Measurements from ENCODE around the gene KANSL1. TPM values are rescaled to one million over a fixed set of nuclear protein-coding genes. Genes with fewer than 3 reads are reported as not detected.

KANSL1 gene
- total RNA-seq, 2 experiments from 2014 or later: 46.8 to 64.5 TPM

- Mint-ChIP-seq H3K4me1 (no peaks in the 10 kb centered on the region), H3K27me3 (no peaks in the 10 kb centered on the region), H3K27ac (no peak overlapping the region), H3K9me3 (ENCODE audit: low read depth) (no peaks in the 10 kb centered on the region), H3K36me3 (ENCODE audit: low read depth) (no peaks in the 10 kb centered on the region), H3K4me3 (no peak overlapping the region)
- ATAC-seq: no peak
- no peak for DNase-seq
- POLR2A ChIA-PET: no interaction called here
- intact Hi-C loops (cut with DNase I, micrococcal nuclease): no loop called here
- CTCF ChIA-PET: interaction anchor here (2.4 kb wide), 1 partner anchor 13 kb away, joined by 6 read pairs; no protein-coding TSS in a partner anchor
Measured at GRCh38 chr17:45990886-45991285, 202.3 kb downstream of the KANSL1 start.

- ATAC-seq: no peak
- Mint-ChIP-seq H3K9me3 (ENCODE audit: low read depth) (no peaks in the 10 kb centered on the region), H3K4me1 (no peaks in the 10 kb centered on the region), H3K36me3 (ENCODE audit: low read depth) (no peaks in the 10 kb centered on the region), H3K4me3 (no peak overlapping the region), H3K27ac (no peak overlapping the region), H3K27me3 (no peaks in the 10 kb centered on the region)
- DNase-seq: no peak
- POLR2A ChIA-PET: no interaction called here
- intact Hi-C loops (cut with DNase I, micrococcal nuclease): no loop called here
- CTCF ChIA-PET: no interaction called here
Measured at GRCh38 chr17:45989759-45990158, 203.5 kb downstream of the KANSL1 start.

- DNase-seq (no peak), ATAC-seq (no peak)
- POLR2A ChIA-PET: no interaction called here
- Mint-ChIP-seq H3K4me3 (no peak overlapping the region), H3K27me3 (peaks cover 2% of the 10 kb centered on the region), H3K27ac (no peak overlapping the region), H3K9me3 (ENCODE audit: low read depth) (no peaks in the 10 kb centered on the region), H3K36me3 (ENCODE audit: low read depth) (no peaks in the 10 kb centered on the region), H3K4me1 (no peaks in the 10 kb centered on the region)
- CTCF ChIA-PET: interaction anchor here (1.0 kb wide), 1 partner anchor 10 kb away, joined by 4 read pairs; no protein-coding TSS in a partner anchor
- intact Hi-C loops (cut with DNase I, micrococcal nuclease): no loop called here
Measured at GRCh38 chr17:45987706-45988105, 205.5 kb downstream of the KANSL1 start.

- Mint-ChIP-seq H3K27me3 (peaks cover 2% of the 10 kb centered on the region), H3K4me1 (no peaks in the 10 kb centered on the region), H3K27ac (no peak overlapping the region), H3K9me3 (ENCODE audit: low read depth) (no peaks in the 10 kb centered on the region), H3K36me3 (ENCODE audit: low read depth) (no peaks in the 10 kb centered on the region), H3K4me3 (no peak overlapping the region)
- ChIA-PET CTCF (no interaction called here), POLR2A (interaction anchor here (0.6 kb wide), 1 partner anchor 34 kb away, joined by 3 read pairs; no protein-coding TSS in a partner anchor)
- intact Hi-C loops (cut with DNase I, micrococcal nuclease): no loop called here
- no peak for DNase-seq
- ATAC-seq: no peak
Measured at GRCh38 chr17:45986056-45986455, 207.2 kb downstream of the KANSL1 start.

- no peaks in the 10 kb centered on the region for H3K9me3 Mint-ChIP-seq (ENCODE audit: low read depth)
- no peaks in the 10 kb centered on the region for H3K4me1 Mint-ChIP-seq
- CTCF ChIA-PET: no interaction called here
- intact Hi-C loops (cut with DNase I, micrococcal nuclease): no loop called here
- no peak overlapping the region for H3K27ac Mint-ChIP-seq
- peaks cover 2% of the 10 kb centered on the region for H3K27me3 Mint-ChIP-seq
- POLR2A ChIA-PET: interaction anchor here (0.6 kb wide), 1 partner anchor 207 kb away, joined by 3 read pairs; no protein-coding TSS in a partner anchor
- no peak overlapping the region for H3K4me3 Mint-ChIP-seq
- no peaks in the 10 kb centered on the region for H3K36me3 Mint-ChIP-seq (ENCODE audit: low read depth)
- DNase-seq: no peak
- ATAC-seq: no peak
Measured at GRCh38 chr17:45985447-45985846, 207.8 kb downstream of the KANSL1 start.

- no peak overlapping the region for H3K27ac Mint-ChIP-seq
- H3K4me1 Mint-ChIP-seq: no peaks in the 10 kb centered on the region
- H3K27me3 Mint-ChIP-seq: peaks cover 2% of the 10 kb centered on the region
- DNase-seq (no peak), ATAC-seq (no peak)
- H3K9me3 Mint-ChIP-seq (ENCODE audit: low read depth): no peaks in the 10 kb centered on the region
- intact Hi-C loops (cut with DNase I, micrococcal nuclease): no loop called here
- CTCF ChIA-PET: no interaction called here
- POLR2A ChIA-PET: no interaction called here
- no peaks in the 10 kb centered on the region for H3K36me3 Mint-ChIP-seq (ENCODE audit: low read depth)
- no peak overlapping the region for H3K4me3 Mint-ChIP-seq
Measured at GRCh38 chr17:45984368-45984767, 208.9 kb downstream of the KANSL1 start.

GRCh38 chr17:45983614-45984310 lies 209.5 kb downstream of the KANSL1 start:
- DNase-seq (no peak), ATAC-seq (no peak)
- ChIA-PET POLR2A (no interaction called here), CTCF (no interaction called here)
- H3K27ac Mint-ChIP-seq: no peak overlapping the region
- H3K9me3 Mint-ChIP-seq (ENCODE audit: low read depth): no peaks in the 10 kb centered on the region
- peaks cover 2% of the 10 kb centered on the region for H3K27me3 Mint-ChIP-seq
- no peak overlapping the region for H3K4me3 Mint-ChIP-seq
- H3K4me1 Mint-ChIP-seq: no peaks in the 10 kb centered on the region
- intact Hi-C loops (cut with DNase I, micrococcal nuclease): no loop called here
- H3K36me3 Mint-ChIP-seq (ENCODE audit: low read depth): no peaks in the 10 kb centered on the region

GRCh38 chr17:45982791-45983613 lies 210.2 kb downstream of the KANSL1 start:
- CTCF ChIA-PET: no interaction called here
- no peak for ATAC-seq
- POLR2A ChIA-PET: no interaction called here
- H3K9me3 Mint-ChIP-seq (ENCODE audit: low read depth): no peaks in the 10 kb centered on the region
- H3K27me3 Mint-ChIP-seq: peaks cover 2% of the 10 kb centered on the region
- H3K27ac Mint-ChIP-seq: no peak overlapping the region
- no peak for DNase-seq
- no peaks in the 10 kb centered on the region for H3K4me1 Mint-ChIP-seq
- no peak overlapping the region for H3K4me3 Mint-ChIP-seq
- H3K36me3 Mint-ChIP-seq (ENCODE audit: low read depth): no peaks in the 10 kb centered on the region
- intact Hi-C loops (cut with DNase I, micrococcal nuclease): no loop called here

GRCh38 chr17:45981306-45981705 lies 211.9 kb downstream of the KANSL1 start:
- no peaks in the 10 kb centered on the region for H3K36me3 Mint-ChIP-seq (ENCODE audit: low read depth)
- no peak overlapping the region for H3K27ac Mint-ChIP-seq
- no peaks in the 10 kb centered on the region for H3K4me1 Mint-ChIP-seq
- H3K9me3 Mint-ChIP-seq (ENCODE audit: low read depth): no peaks in the 10 kb centered on the region
- intact Hi-C loops (cut with DNase I, micrococcal nuclease): no loop called here
- H3K4me3 Mint-ChIP-seq: no peak overlapping the region
- peaks cover 2% of the 10 kb centered on the region for H3K27me3 Mint-ChIP-seq
- no peak for DNase-seq
- ChIA-PET CTCF (no interaction called here), POLR2A (no interaction called here)
- ATAC-seq: no peak

GRCh38 chr17:45980855-45981254 lies 212.4 kb downstream of the KANSL1 start:
- ATAC-seq (no peak), DNase-seq (no peak)
- H3K27ac Mint-ChIP-seq: no peak overlapping the region
- CTCF ChIA-PET: no interaction called here
- POLR2A ChIA-PET: no interaction called here
- H3K4me1 Mint-ChIP-seq: no peaks in the 10 kb centered on the region
- intact Hi-C loops (cut with DNase I, micrococcal nuclease): no loop called here
- H3K36me3 Mint-ChIP-seq (ENCODE audit: low read depth): no peaks in the 10 kb centered on the region
- H3K4me3 Mint-ChIP-seq: no peak overlapping the region
- H3K9me3 Mint-ChIP-seq (ENCODE audit: low read depth): no peaks in the 10 kb centered on the region
- H3K27me3 Mint-ChIP-seq: peaks cover 2% of the 10 kb centered on the region

Measured in activated CD4-positive, alpha-beta T cell treated with anti-CD3 and anti-CD28 coated beads for 36 hours (primary cell).